Endothelial cell (in vitro differentiated cells): ENCODE measurements around the gene IGFBP2. TPM values are rescaled to one million over a fixed set of nuclear protein-coding genes. Genes with fewer than 3 reads are reported as not detected.

Experiments used
- DNase-seq: peaks from one replicate; pipeline ENCODE4 v3.0.0; 2021; ENCODE audit warnings: low spot score
- H3K27ac Mint-ChIP-seq: one replicate; pipeline ENCODE4 v1.8.0; 2021; ENCODE audit warnings: mixed read lengths, inconsistent platforms; ENCODE audit not compliant: unreplicated experiment
- H3K27me3 Mint-ChIP-seq: one replicate; pipeline ENCODE4 v1.8.0; 2021; ENCODE audit warnings: mild to moderate bottlenecking, moderate library complexity, mixed read lengths, inconsistent platforms; ENCODE audit not compliant: unreplicated experiment
- H3K36me3 Mint-ChIP-seq: one replicate; pipeline ENCODE4 v1.8.0; 2021; ENCODE audit warnings: mild to moderate bottlenecking, low read depth, mixed read lengths, inconsistent platforms; ENCODE audit not compliant: unreplicated experiment
- H3K4me1 Mint-ChIP-seq: one replicate; pipeline ENCODE4 v1.8.0; 2021; ENCODE audit warnings: mild to moderate bottlenecking, mixed read lengths, inconsistent platforms; ENCODE audit not compliant: unreplicated experiment
- H3K4me3 Mint-ChIP-seq: one replicate; pipeline ENCODE4 v1.8.0; 2021; ENCODE audit warnings: mild to moderate bottlenecking, mixed read lengths, inconsistent platforms; ENCODE audit not compliant: unreplicated experiment
- H3K9me3 Mint-ChIP-seq: one replicate; pipeline ENCODE4 v1.8.0; 2021; ENCODE audit warnings: mixed read lengths, inconsistent platforms; ENCODE audit not compliant: unreplicated experiment
- CTCF ChIP-seq: fragments of 200-600 bp; sonication (generic); IDR thresholded peaks from one replicate; pipeline ENCODE4 v1.5.0; 2021; ENCODE audit warnings: antibody characterized with exemption; ENCODE audit not compliant: unreplicated experiment
- total RNA-seq: library from RNA; stranded (reverse); fragmentation: NEBNext Ultra II Directional; extraction: Animal tissue kit (Norgen Biotek cat#: 25700); gene quantifications from one replicate; pipeline ENCODE4 v1.2.1, GENCODE V29; 2021; ENCODE audit not compliant: unreplicated experiment

The IGFBP2 gene
- total RNA-seq, 1 donor from 2014 or later: 1,170 TPM

GRCh38 chr2:216695401-216695821 lies 62.2 kb downstream of the IGFBP2 start, which contains the start of gene IGFBP5:
IGFBP5 (minus strand) TSS chr2:216695549; CDS start chr2:216694775, 774 bp downstream.
- Mint-ChIP-seq H3K27ac (no peak within 1 kb of the TSS), H3K4me1 (peaks cover 24% of the 10 kb centered on the region), H3K27me3 (peaks cover 24% of the 10 kb centered on the region), H3K4me3 (peak within 1 kb of the TSS; percentile 52), H3K36me3 (no peaks in the 10 kb centered on the region), H3K9me3 (no peaks in the 10 kb centered on the region)
- DNase-seq: no peak
- no peak for TF ChIP-seq CTCF

- peaks cover 21% of the 10 kb centered on the region for H3K27me3 Mint-ChIP-seq
Observed at GRCh38 chr2:216696321-216696720, 63.1 kb downstream of the IGFBP2 start.

GRCh38 chr2:216696751-216697560 lies 63.7 kb downstream of the IGFBP2 start:
- no peak for DNase-seq
- peaks cover 17% of the 10 kb centered on the region for H3K27me3 Mint-ChIP-seq
- H3K4me1 Mint-ChIP-seq: peaks cover 20% of the 10 kb centered on the region
- no peak overlapping the region for H3K27ac Mint-ChIP-seq
- no peaks in the 10 kb centered on the region for H3K36me3 Mint-ChIP-seq
- H3K9me3 Mint-ChIP-seq: no peaks in the 10 kb centered on the region
- TF ChIP-seq CTCF: peak; percentile 40
- H3K4me3 Mint-ChIP-seq: no peak overlapping the region

More at GRCh38 chr2:216696321-216696720, 63.1 kb downstream of the IGFBP2 start:
- no peak overlapping the region for H3K27ac Mint-ChIP-seq
- TF ChIP-seq CTCF: no peak
- H3K4me3 Mint-ChIP-seq: no peak overlapping the region
- H3K36me3 Mint-ChIP-seq: no peaks in the 10 kb centered on the region
- DNase-seq: no peak
- no peaks in the 10 kb centered on the region for H3K9me3 Mint-ChIP-seq
- H3K4me1 Mint-ChIP-seq: peaks cover 23% of the 10 kb centered on the region

GRCh38 chr2:216698293-216698692 lies 65.1 kb downstream of the IGFBP2 start:
- H3K27me3 Mint-ChIP-seq: peaks cover 14% of the 10 kb centered on the region
- no peak overlapping the region for H3K27ac Mint-ChIP-seq
- H3K36me3 Mint-ChIP-seq: no peaks in the 10 kb centered on the region
- no peak overlapping the region for H3K4me3 Mint-ChIP-seq
- no peak for TF ChIP-seq CTCF
- H3K9me3 Mint-ChIP-seq: no peaks in the 10 kb centered on the region
- no peak for DNase-seq
- peaks cover 14% of the 10 kb centered on the region for H3K4me1 Mint-ChIP-seq

GRCh38 chr2:216698895-216699294 lies 65.7 kb downstream of the IGFBP2 start:
- TF ChIP-seq CTCF: peak; percentile 45
- peaks cover 11% of the 10 kb centered on the region for H3K4me1 Mint-ChIP-seq
- H3K36me3 Mint-ChIP-seq: no peaks in the 10 kb centered on the region
- H3K27me3 Mint-ChIP-seq: peaks cover 12% of the 10 kb centered on the region
- DNase-seq: no peak
- no peak overlapping the region for H3K27ac Mint-ChIP-seq
- no peak overlapping the region for H3K4me3 Mint-ChIP-seq
- no peaks in the 10 kb centered on the region for H3K9me3 Mint-ChIP-seq
